ENCODE measurements around the gene IFT25.

DNA sequence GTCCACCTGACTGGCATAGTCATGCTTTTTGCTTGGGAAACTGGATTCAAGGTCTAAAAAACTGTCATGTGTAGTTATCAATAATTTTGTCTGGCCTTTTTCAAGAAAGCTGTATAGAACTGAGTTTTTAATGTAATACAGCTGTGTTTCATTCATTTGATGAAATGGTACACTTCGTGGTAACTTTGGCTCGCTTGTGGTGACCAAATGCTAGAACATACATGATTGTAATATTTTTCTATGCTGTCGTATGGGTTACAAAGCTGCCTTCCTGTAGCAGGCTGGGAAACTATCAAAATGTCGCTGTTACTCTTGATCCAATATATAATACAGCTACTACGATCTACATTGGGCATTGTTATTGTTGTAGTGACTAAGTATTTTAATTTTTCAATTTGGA, 2.8 kb upstream of the IFT25 start:
- TF ChIP-seq EZH2phosphoT487 (IDR thresholded peaks at IDR 0.05; ENCODE audit: unreplicated experiment) = no peak
- TF ChIP-seq, protein P1, sequence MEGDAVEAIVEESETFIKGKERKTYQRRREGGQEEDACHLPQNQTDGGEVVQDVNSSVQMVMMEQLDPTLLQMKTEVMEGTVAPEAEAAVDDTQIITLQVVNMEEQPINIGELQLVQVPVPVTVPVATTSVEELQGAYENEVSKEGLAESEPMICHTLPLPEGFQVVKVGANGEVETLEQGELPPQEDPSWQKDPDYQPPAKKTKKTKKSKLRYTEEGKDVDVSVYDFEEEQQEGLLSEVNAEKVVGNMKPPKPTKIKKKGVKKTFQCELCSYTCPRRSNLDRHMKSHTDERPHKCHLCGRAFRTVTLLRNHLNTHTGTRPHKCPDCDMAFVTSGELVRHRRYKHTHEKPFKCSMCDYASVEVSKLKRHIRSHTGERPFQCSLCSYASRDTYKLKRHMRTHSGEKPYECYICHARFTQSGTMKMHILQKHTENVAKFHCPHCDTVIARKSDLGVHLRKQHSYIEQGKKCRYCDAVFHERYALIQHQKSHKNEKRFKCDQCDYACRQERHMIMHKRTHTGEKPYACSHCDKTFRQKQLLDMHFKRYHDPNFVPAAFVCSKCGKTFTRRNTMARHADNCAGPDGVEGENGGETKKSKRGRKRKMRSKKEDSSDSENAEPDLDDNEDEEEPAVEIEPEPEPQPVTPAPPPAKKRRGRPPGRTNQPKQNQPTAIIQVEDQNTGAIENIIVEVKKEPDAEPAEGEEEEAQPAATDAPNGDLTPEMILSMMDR (conservative IDR thresholded peaks at IDR 0.05; ENCODE audit: low read depth in 2 of 2) = no peak
- TF ChIP-seq, protein P2, sequence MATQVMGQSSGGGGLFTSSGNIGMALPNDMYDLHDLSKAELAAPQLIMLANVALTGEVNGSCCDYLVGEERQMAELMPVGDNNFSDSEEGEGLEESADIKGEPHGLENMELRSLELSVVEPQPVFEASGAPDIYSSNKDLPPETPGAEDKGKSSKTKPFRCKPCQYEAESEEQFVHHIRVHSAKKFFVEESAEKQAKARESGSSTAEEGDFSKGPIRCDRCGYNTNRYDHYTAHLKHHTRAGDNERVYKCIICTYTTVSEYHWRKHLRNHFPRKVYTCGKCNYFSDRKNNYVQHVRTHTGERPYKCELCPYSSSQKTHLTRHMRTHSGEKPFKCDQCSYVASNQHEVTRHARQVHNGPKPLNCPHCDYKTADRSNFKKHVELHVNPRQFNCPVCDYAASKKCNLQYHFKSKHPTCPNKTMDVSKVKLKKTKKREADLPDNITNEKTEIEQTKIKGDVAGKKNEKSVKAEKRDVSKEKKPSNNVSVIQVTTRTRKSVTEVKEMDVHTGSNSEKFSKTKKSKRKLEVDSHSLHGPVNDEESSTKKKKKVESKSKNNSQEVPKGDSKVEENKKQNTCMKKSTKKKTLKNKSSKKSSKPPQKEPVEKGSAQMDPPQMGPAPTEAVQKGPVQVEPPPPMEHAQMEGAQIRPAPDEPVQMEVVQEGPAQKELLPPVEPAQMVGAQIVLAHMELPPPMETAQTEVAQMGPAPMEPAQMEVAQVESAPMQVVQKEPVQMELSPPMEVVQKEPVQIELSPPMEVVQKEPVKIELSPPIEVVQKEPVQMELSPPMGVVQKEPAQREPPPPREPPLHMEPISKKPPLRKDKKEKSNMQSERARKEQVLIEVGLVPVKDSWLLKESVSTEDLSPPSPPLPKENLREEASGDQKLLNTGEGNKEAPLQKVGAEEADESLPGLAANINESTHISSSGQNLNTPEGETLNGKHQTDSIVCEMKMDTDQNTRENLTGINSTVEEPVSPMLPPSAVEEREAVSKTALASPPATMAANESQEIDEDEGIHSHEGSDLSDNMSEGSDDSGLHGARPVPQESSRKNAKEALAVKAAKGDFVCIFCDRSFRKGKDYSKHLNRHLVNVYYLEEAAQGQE (IDR thresholded peaks at IDR 0.05; ENCODE audit: unreplicated experiment) = no peak
- TF ChIP-seq POLR2AphosphoS5 (IDR thresholded peaks at IDR 0.05; ENCODE audit: low read depth) = no peak
- TF ChIP-seq CREB1 (CRISPR knock-in tag; IDR thresholded peaks at IDR 0.05; ENCODE audit: low read depth) = no peak
- no peak for TF ChIP-seq EZH2 (IDR thresholded peaks at IDR 0.05; ENCODE audit: low read depth, unreplicated experiment)

Data from GM23338 (cell line).